Measurements from ENCODE around the gene GRM3. TPM values are rescaled to one million over a fixed set of nuclear protein-coding genes. Genes with fewer than 3 reads are reported as not detected.

The GRM3 gene
- total RNA-seq, 1 experiment from 2014 or later, result 0.10 TPM

- no peaks in the 10 kb centered on the region for H3K36me3 ChIP-seq (replicated peaks; ENCODE audit: control insufficient read depth, insufficient read depth, low read length)
- no peaks in the 10 kb centered on the region for H3K27me3 ChIP-seq (ENCODE audit: control insufficient read depth, insufficient read depth, low read length)
- no peak overlapping the region for H3K4me3 ChIP-seq (ENCODE audit: insufficient read depth, low read depth, low read length)
- no peak for DNase-seq
These were observed 20.8 kb downstream of the GRM3 start for GRCh38 chr7:86664486-86664885.

GRCh38 chr7:86664991-86665390 lies 21.3 kb downstream of the GRM3 start:
- Histone ChIP-seq H3K27me3 (ENCODE audit: control insufficient read depth, insufficient read depth, low read length) (no peaks in the 10 kb centered on the region), H3K36me3 (replicated peaks; ENCODE audit: control insufficient read depth, insufficient read depth, low read length) (no peaks in the 10 kb centered on the region), H3K4me3 (ENCODE audit: insufficient read depth, low read depth, low read length) (no peak overlapping the region)
- DNase-seq, result no peak

- no peak for DNase-seq
- Histone ChIP-seq H3K4me3 (ENCODE audit: insufficient read depth, low read depth, low read length) (no peak overlapping the region), H3K27me3 (ENCODE audit: control insufficient read depth, insufficient read depth, low read length) (no peaks in the 10 kb centered on the region), H3K36me3 (replicated peaks; ENCODE audit: control insufficient read depth, insufficient read depth, low read length) (no peaks in the 10 kb centered on the region)
These were observed 22.0 kb downstream of the GRM3 start for GRCh38 chr7:86665669-86666068.

- H3K4me3 ChIP-seq (ENCODE audit: insufficient read depth, low read depth, low read length), result no peak overlapping the region
- no peaks in the 10 kb centered on the region for H3K36me3 ChIP-seq (replicated peaks; ENCODE audit: control insufficient read depth, insufficient read depth, low read length)
- H3K27me3 ChIP-seq (ENCODE audit: control insufficient read depth, insufficient read depth, low read length), result no peaks in the 10 kb centered on the region
- DNase-seq, result no peak
These were observed 24.0 kb downstream of the GRM3 start for GRCh38 chr7:86667732-86668131.

GRCh38 chr7:86668315-86668714 lies 24.6 kb downstream of the GRM3 start:
- H3K4me3 ChIP-seq (ENCODE audit: insufficient read depth, low read depth, low read length), result no peak overlapping the region
- H3K27me3 ChIP-seq (ENCODE audit: control insufficient read depth, insufficient read depth, low read length), result no peaks in the 10 kb centered on the region
- no peak for DNase-seq
- no peaks in the 10 kb centered on the region for H3K36me3 ChIP-seq (replicated peaks; ENCODE audit: control insufficient read depth, insufficient read depth, low read length)

GRCh38 chr7:86687831-86688230 lies 44.1 kb downstream of the GRM3 start:
- Histone ChIP-seq H3K36me3 (replicated peaks; ENCODE audit: control insufficient read depth, insufficient read depth, low read length) (no peaks in the 10 kb centered on the region), H3K27me3 (ENCODE audit: control insufficient read depth, insufficient read depth, low read length) (no peaks in the 10 kb centered on the region), H3K4me3 (ENCODE audit: insufficient read depth, low read depth, low read length) (no peak overlapping the region)
- DNase-seq, result no peak

- Histone ChIP-seq H3K4me3 (ENCODE audit: insufficient read depth, low read depth, low read length) (no peak overlapping the region), H3K36me3 (replicated peaks; ENCODE audit: control insufficient read depth, insufficient read depth, low read length) (no peaks in the 10 kb centered on the region), H3K27me3 (ENCODE audit: control insufficient read depth, insufficient read depth, low read length) (no peaks in the 10 kb centered on the region)
- DNase-seq, result no peak
These were observed 45.7 kb downstream of the GRM3 start for GRCh38 chr7:86689363-86689762.

- Histone ChIP-seq H3K27me3 (ENCODE audit: control insufficient read depth, insufficient read depth, low read length) (no peaks in the 10 kb centered on the region), H3K36me3 (replicated peaks; ENCODE audit: control insufficient read depth, insufficient read depth, low read length) (no peaks in the 10 kb centered on the region), H3K4me3 (ENCODE audit: insufficient read depth, low read depth, low read length) (no peak overlapping the region)
- no peak for DNase-seq
These were observed 49.0 kb downstream of the GRM3 start for GRCh38 chr7:86692755-86693154.

- Histone ChIP-seq H3K4me3 (ENCODE audit: insufficient read depth, low read depth, low read length) (no peak overlapping the region), H3K36me3 (replicated peaks; ENCODE audit: control insufficient read depth, insufficient read depth, low read length) (no peaks in the 10 kb centered on the region), H3K27me3 (ENCODE audit: control insufficient read depth, insufficient read depth, low read length) (no peaks in the 10 kb centered on the region)
- DNase-seq, result no peak
These were observed 62.7 kb downstream of the GRM3 start for GRCh38 chr7:86706406-86706805.

GRCh38 chr7:86708031-86708680 lies 64.4 kb downstream of the GRM3 start:
- H3K4me3 ChIP-seq (ENCODE audit: insufficient read depth, low read depth, low read length), result no peak overlapping the region
- no peak for DNase-seq
- no peaks in the 10 kb centered on the region for H3K36me3 ChIP-seq (replicated peaks; ENCODE audit: control insufficient read depth, insufficient read depth, low read length)
- H3K27me3 ChIP-seq (ENCODE audit: control insufficient read depth, insufficient read depth, low read length), result no peaks in the 10 kb centered on the region

- Histone ChIP-seq H3K36me3 (replicated peaks; ENCODE audit: control insufficient read depth, insufficient read depth, low read length) (no peaks in the 10 kb centered on the region), H3K27me3 (ENCODE audit: control insufficient read depth, insufficient read depth, low read length) (no peaks in the 10 kb centered on the region), H3K4me3 (ENCODE audit: insufficient read depth, low read depth, low read length) (no peak overlapping the region)
- DNase-seq, result no peak
These were observed 76.6 kb downstream of the GRM3 start for GRCh38 chr7:86720306-86720705.

GRCh38 chr7:86733783-86734182 lies 90.1 kb downstream of the GRM3 start:
- H3K36me3 ChIP-seq (replicated peaks; ENCODE audit: control insufficient read depth, insufficient read depth, low read length), result no peaks in the 10 kb centered on the region
- no peaks in the 10 kb centered on the region for H3K27me3 ChIP-seq (ENCODE audit: control insufficient read depth, insufficient read depth, low read length)
- DNase-seq, result no peak
- H3K4me3 ChIP-seq (ENCODE audit: insufficient read depth, low read depth, low read length), result no peak overlapping the region

GRCh38 chr7:86745013-86745745 lies 101.5 kb downstream of the GRM3 start:
- H3K27me3 ChIP-seq (ENCODE audit: control insufficient read depth, insufficient read depth, low read length), result no peaks in the 10 kb centered on the region
- H3K36me3 ChIP-seq (replicated peaks; ENCODE audit: control insufficient read depth, insufficient read depth, low read length), result no peaks in the 10 kb centered on the region
- no peak for DNase-seq
- no peak overlapping the region for H3K4me3 ChIP-seq (ENCODE audit: insufficient read depth, low read depth, low read length)

- Histone ChIP-seq H3K36me3 (replicated peaks; ENCODE audit: control insufficient read depth, insufficient read depth, low read length) (no peaks in the 10 kb centered on the region), H3K27me3 (ENCODE audit: control insufficient read depth, insufficient read depth, low read length) (no peaks in the 10 kb centered on the region), H3K4me3 (ENCODE audit: insufficient read depth, low read depth, low read length) (no peak overlapping the region)
- DNase-seq, result no peak
These were observed 104.0 kb downstream of the GRM3 start for GRCh38 chr7:86747698-86748097.

GRCh38 chr7:86748201-86748600 lies 104.5 kb downstream of the GRM3 start:
- no peak overlapping the region for H3K4me3 ChIP-seq (ENCODE audit: insufficient read depth, low read depth, low read length)

More at GRCh38 chr7:86748201-86748600, 104.5 kb downstream of the GRM3 start:
- no peak for DNase-seq
- Histone ChIP-seq H3K27me3 (ENCODE audit: control insufficient read depth, insufficient read depth, low read length) (no peaks in the 10 kb centered on the region), H3K36me3 (replicated peaks; ENCODE audit: control insufficient read depth, insufficient read depth, low read length) (no peaks in the 10 kb centered on the region)

Data from H7 (cell line).